ENCODE measurements around the gene PTPN4.

GRCh38 chr2:119996148-119996547 is 236.4 kb downstream of the PTPN4 start:
- TF ChIP-seq, protein P1, sequence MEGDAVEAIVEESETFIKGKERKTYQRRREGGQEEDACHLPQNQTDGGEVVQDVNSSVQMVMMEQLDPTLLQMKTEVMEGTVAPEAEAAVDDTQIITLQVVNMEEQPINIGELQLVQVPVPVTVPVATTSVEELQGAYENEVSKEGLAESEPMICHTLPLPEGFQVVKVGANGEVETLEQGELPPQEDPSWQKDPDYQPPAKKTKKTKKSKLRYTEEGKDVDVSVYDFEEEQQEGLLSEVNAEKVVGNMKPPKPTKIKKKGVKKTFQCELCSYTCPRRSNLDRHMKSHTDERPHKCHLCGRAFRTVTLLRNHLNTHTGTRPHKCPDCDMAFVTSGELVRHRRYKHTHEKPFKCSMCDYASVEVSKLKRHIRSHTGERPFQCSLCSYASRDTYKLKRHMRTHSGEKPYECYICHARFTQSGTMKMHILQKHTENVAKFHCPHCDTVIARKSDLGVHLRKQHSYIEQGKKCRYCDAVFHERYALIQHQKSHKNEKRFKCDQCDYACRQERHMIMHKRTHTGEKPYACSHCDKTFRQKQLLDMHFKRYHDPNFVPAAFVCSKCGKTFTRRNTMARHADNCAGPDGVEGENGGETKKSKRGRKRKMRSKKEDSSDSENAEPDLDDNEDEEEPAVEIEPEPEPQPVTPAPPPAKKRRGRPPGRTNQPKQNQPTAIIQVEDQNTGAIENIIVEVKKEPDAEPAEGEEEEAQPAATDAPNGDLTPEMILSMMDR (IDR thresholded peaks at IDR 0.05) = no peak
- no peak for TF ChIP-seq POLR2A (IDR thresholded peaks at IDR 0.05)
- no peak for TF ChIP-seq EP300 (IDR thresholded peaks at IDR 0.05)

All from tibial nerve (tissue), 4 donors.